Activated CD4-positive, CD25-positive, alpha-beta regulatory T cell treated with anti-CD3 and anti-CD28 coated beads, Interleukin-2, amount 50 U/mL, for 24 hours (primary cell): Measurements from ENCODE around the gene EHBP1.
A peak's percentile ranks its signal among the peaks of the same experiment; 100 is the strongest.

ENCODE experiments used
- ATAC-seq, 2 donors: fragments of 150-1000 bp; cut with Tn5 transposase; one replicate each; pipeline ENCODE4 v1.10.0; 2021; ENCODE audit warnings: mild to moderate bottlenecking in 1 of 2, moderate library complexity in 1 of 2

The EHBP1 gene

GRCh38 chr2:63029058-63029457 lies 323.5 kb downstream of the EHBP1 start:
- no peak for ATAC-seq

GRCh38 chr2:63034526-63034925 lies 329.0 kb downstream of the EHBP1 start:
- no peak for ATAC-seq

GRCh38 chr2:63035169-63035568 lies 329.7 kb downstream of the EHBP1 start:
- no peak for ATAC-seq

GRCh38 chr2:63035660-63036059 lies 330.1 kb downstream of the EHBP1 start:
- ATAC-seq, result no peak

- no peak for ATAC-seq
These were observed 332.5 kb downstream of the EHBP1 start for GRCh38 chr2:63038034-63038433.

GRCh38 chr2:63040586-63040985 lies 335.1 kb downstream of the EHBP1 start:
- no peak for ATAC-seq

GRCh38 chr2:63041592-63041991 lies 336.1 kb downstream of the EHBP1 start:
- ATAC-seq, result no peak

- no peak for ATAC-seq
These were observed 339.1 kb downstream of the EHBP1 start for GRCh38 chr2:63044362-63045327.

GRCh38 chr2:63046552-63046951 lies 341.0 kb downstream of the EHBP1 start:
- no peak for ATAC-seq

GRCh38 chr2:63046961-63047320 lies 341.4 kb downstream of the EHBP1 start:
- no peak for ATAC-seq

- ATAC-seq, result no peak
These were observed 342.1 kb downstream of the EHBP1 start for GRCh38 chr2:63047321-63048279.

- ATAC-seq, result no peak
These were observed 343.1 kb downstream of the EHBP1 start for GRCh38 chr2:63048367-63049171.

GRCh38 chr2:63049211-63049969 lies 343.9 kb downstream of the EHBP1 start:
- no peak for ATAC-seq

GRCh38 chr2:63049970-63050333 lies 344.4 kb downstream of the EHBP1 start:
- ATAC-seq, result peak in 1 of 2 donors; percentile 9

GRCh38 chr2:63050334-63051041 lies 345.0 kb downstream of the EHBP1 start, which contains the start of gene OTX1:
Gene OTX1 (plus strand): TSS chr2:63050830. CDS start chr2:63052991, 2,161 bp downstream.
- ATAC-seq, result peak; percentile 74 to 78

GRCh38 chr2:63051042-63051794 lies 345.7 kb downstream of the EHBP1 start:
- ATAC-seq, result no peak

GRCh38 chr2:63051795-63052333 lies 346.4 kb downstream of the EHBP1 start:
- ATAC-seq, result no peak

GRCh38 chr2:63052411-63053080 lies 347.0 kb downstream of the EHBP1 start:
- ATAC-seq, result no peak
